Keratinocyte (primary cell): Measurements from ENCODE around the gene ADAMTSL5. TPM values are rescaled to one million over a fixed set of nuclear protein-coding genes. Genes with fewer than 3 reads are reported as not detected.

Experiments used
- DNase-seq: peaks from one replicate; pipeline ENCODE4 v3.0.0-alpha.2; 2011; ENCODE audit warnings: low read depth, missing footprints, low spot score
- FAIRE-seq: peaks from 2 replicates; lab custom pipeline; 2011; peaks lifted over from hg19 to GRCh38; lab: Jason Lieb, UNC
- H2AFZ ChIP-seq: 2 replicates; pipeline ENCODE4 v1.6.0; 2012; ENCODE audit warnings: low read length, control low read depth, inconsistent platforms; ENCODE audit not compliant: control insufficient read depth
- H3K27ac ChIP-seq: 2 replicates; pipeline ENCODE4 v1.5.1; 2011; ENCODE audit warnings: low read length; ENCODE audit not compliant: control insufficient read depth, insufficient read depth
- H3K27me3 ChIP-seq: 3 replicates; pipeline ENCODE4 v1.6.0; 2011; ENCODE audit warnings: low read length; ENCODE audit not compliant: control insufficient read depth, insufficient read depth; ENCODE audit errors: extremely low read depth
- H3K36me3 ChIP-seq, 2 experiments: 2 replicates in 1 of 2; 3 replicates in 1 of 2; pipeline ENCODE4 v1.5.1; 2011; ENCODE audit warnings: low read length in 2 of 2, mild to moderate bottlenecking in 1 of 2; ENCODE audit not compliant: control insufficient read depth in 2 of 2, insufficient read depth in 2 of 2; ENCODE audit errors: extremely low read depth in 1 of 2
- H3K4me1 ChIP-seq: 3 replicates; pipeline ENCODE4 v1.5.1; 2011; ENCODE audit warnings: low read length; ENCODE audit not compliant: control insufficient read depth, insufficient read depth; ENCODE audit errors: extremely low read depth
- H3K4me2 ChIP-seq: 3 replicates; pipeline ENCODE4 v1.6.0; 2011; ENCODE audit warnings: low read depth, low read length; ENCODE audit not compliant: control insufficient read depth, insufficient read depth; ENCODE audit errors: extremely low read depth
- H3K4me3 ChIP-seq, 3 experiments: fragments of 200-600 bp in 1 of 3; sonication (generic) in 1 of 3; 2 replicates in 2 of 3; 3 replicates in 1 of 3; pipeline ENCODE4 v1.5.1; 2011 to 2016; ENCODE audit warnings: low read length in 3 of 3, mild to moderate bottlenecking in 3 of 3, control low read depth in 2 of 3, inconsistent platforms in 1 of 3, low read depth in 1 of 3, mixed read lengths in 1 of 3, mixed run types in 1 of 3, moderate library complexity in 1 of 3; ENCODE audit not compliant: control insufficient read depth in 2 of 3, insufficient read depth in 2 of 3; ENCODE audit errors: extremely low read depth in 1 of 3
- H3K79me2 ChIP-seq: 2 replicates; pipeline ENCODE4 v1.6.0; 2012; ENCODE audit warnings: low read length; ENCODE audit not compliant: control insufficient read depth, insufficient read depth
- H3K9ac ChIP-seq: 3 replicates; pipeline ENCODE4 v1.6.0; 2011; ENCODE audit warnings: low read length; ENCODE audit not compliant: control insufficient read depth, insufficient read depth; ENCODE audit errors: extremely low read depth
- H3K9me1 ChIP-seq: 3 replicates; pipeline ENCODE4 v1.6.0; 2011; ENCODE audit warnings: low read length; ENCODE audit not compliant: control insufficient read depth, insufficient read depth; ENCODE audit errors: extremely low read depth
- H3K9me3 ChIP-seq: 2 replicates; pipeline ENCODE4 v1.5.1; 2012; ENCODE audit warnings: low read depth, low read length; ENCODE audit not compliant: control insufficient read depth
- H4K20me1 ChIP-seq: 3 replicates; pipeline ENCODE4 v1.6.0; 2011; ENCODE audit warnings: low read length; ENCODE audit not compliant: control insufficient read depth, insufficient read depth; ENCODE audit errors: extremely low read depth
- EZH2 ChIP-seq: IDR thresholded peaks from one replicate; pipeline ENCODE4 v1.6.1; 2012; ENCODE audit warnings: inconsistent platforms, mild to moderate bottlenecking, low read length, moderate library complexity
- dilution Hi-C: fragments of 300-500 bp; cut with MboI; formaldehyde crosslinking; loops from one replicate; pipeline ENCODE4 v1.7.0; 2020; ENCODE audit warnings: low sequenced_read_pairs; ENCODE audit not compliant: extremely low pct_ligation_motif_present
- polyA plus RNA-seq, 5 experiments: library from polyadenylated mRNA; depleted of rRNA in 3 of 5; stranded (reverse) in 3 of 5; stranded (forward) in 1 of 5; unstranded in 1 of 5; fragments of >200 nt; gene quantifications; 1 replicate in 1 of 5; 2 replicates in 3 of 5; 3 replicates in 1 of 5; pipeline versions ENCODE4 v1.2.1 to v1.2.3, GENCODE V29; 2011 to 2012; ENCODE audit warnings: missing spikeins in 2 of 5, low read depth in 1 of 5, low replicate concordance in 1 of 5
- TF ChIP-seq, protein P1 (sequence below), 3 experiments: IDR thresholded peaks in 1 of 3; conservative IDR thresholded peaks in 1 of 3; optimal IDR thresholded peaks in 1 of 3; 2 replicates in 2 of 3; 3 replicates in 1 of 3; pipeline versions ENCODE3 to v1.5.1; 2011; ENCODE audit warnings: low read length in 3 of 3, mild to moderate bottlenecking in 3 of 3, moderate library complexity in 2 of 3, control low read depth in 1 of 3, inconsistent platforms in 1 of 3; ENCODE audit not compliant: insufficient read depth in 2 of 3; ENCODE audit errors: extremely low read depth in 1 of 3

Gene ADAMTSL5
- polyA plus RNA-seq, 1 donor (not counting 4 experiments of a cell fraction or from before 2014, with no cell fraction given), result 4.2 TPM

DNA sequence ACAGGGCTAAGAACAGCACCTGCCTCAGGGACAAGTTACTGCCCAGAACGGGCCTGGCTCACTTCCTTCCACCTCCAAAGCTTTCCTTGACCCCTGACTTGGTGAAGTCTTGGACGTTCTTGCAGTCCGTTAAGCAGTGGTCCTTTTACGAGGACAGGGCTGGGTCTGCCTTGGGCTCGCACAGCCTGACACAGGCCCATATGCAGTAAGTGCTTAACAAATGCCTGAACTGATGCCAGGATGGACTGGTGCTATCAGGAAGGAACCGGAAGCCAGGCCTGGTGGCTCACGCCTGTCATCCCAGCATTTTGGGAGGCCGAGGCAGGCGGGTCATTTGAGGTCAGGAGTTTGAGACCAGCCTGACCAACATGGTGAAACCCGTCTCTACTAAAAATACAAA lies 9.2 kb upstream of the ADAMTSL5 start:
- H3K9me3 ChIP-seq, result no peaks in the 10 kb centered on the region
- FAIRE-seq, result no peak

DNA sequence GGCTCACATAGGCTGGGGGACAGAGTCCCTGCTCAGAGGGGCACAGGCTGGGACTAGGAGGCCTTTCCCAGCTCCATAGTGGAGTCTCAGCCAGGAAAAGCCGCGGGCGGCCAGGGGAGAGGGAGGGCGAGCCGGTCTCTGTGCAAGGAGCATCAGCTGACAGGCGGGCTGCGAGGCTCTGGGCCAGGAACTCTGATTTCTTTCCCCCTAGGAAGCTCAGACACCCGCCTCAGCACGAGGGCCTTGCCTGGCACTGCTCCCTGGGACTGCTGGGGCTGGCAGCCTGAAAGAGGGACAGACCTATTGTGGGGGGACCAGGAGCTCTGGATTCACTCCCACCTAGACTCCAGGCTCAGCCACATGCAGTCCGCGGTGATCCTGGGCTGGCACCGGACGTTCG lies 8.8 kb upstream of the ADAMTSL5 start:
- Histone ChIP-seq H3K36me3 (no peaks in the 10 kb centered on the region), H3K79me2 (no peaks in the 10 kb centered on the region), H3K4me3 (no peak overlapping the region), H4K20me1 (peaks cover 2% of the 10 kb centered on the region), H2AFZ (no peak overlapping the region), H3K27ac (no peak overlapping the region), H3K9me3 (no peaks in the 10 kb centered on the region), H3K9me1 (no peaks in the 10 kb centered on the region), H3K27me3 (peaks cover 37% of the 10 kb centered on the region), H3K4me2 (no peak overlapping the region), H3K9ac (no peak overlapping the region), H3K4me1 (no peaks in the 10 kb centered on the region)
- dilution Hi-C loops, result no loop called here
- TF ChIP-seq, protein P1, sequence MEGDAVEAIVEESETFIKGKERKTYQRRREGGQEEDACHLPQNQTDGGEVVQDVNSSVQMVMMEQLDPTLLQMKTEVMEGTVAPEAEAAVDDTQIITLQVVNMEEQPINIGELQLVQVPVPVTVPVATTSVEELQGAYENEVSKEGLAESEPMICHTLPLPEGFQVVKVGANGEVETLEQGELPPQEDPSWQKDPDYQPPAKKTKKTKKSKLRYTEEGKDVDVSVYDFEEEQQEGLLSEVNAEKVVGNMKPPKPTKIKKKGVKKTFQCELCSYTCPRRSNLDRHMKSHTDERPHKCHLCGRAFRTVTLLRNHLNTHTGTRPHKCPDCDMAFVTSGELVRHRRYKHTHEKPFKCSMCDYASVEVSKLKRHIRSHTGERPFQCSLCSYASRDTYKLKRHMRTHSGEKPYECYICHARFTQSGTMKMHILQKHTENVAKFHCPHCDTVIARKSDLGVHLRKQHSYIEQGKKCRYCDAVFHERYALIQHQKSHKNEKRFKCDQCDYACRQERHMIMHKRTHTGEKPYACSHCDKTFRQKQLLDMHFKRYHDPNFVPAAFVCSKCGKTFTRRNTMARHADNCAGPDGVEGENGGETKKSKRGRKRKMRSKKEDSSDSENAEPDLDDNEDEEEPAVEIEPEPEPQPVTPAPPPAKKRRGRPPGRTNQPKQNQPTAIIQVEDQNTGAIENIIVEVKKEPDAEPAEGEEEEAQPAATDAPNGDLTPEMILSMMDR (optimal IDR thresholded peaks at IDR 0.05 in 1 of 3, IDR thresholded peaks at IDR 0.05 in 1 of 3, conservative IDR thresholded peaks at IDR 0.05 in 1 of 3; ENCODE audit: extremely low read depth in 1 of 3, insufficient read depth in 2 of 3, low read length in 3 of 3), result no peak
- no peak for TF ChIP-seq EZH2
- FAIRE-seq, result no peak
- no peak for DNase-seq

More for the DNA sequence above, 9.2 kb upstream of the ADAMTSL5 start:
- H3K9me1 ChIP-seq, result no peaks in the 10 kb centered on the region
- H3K9ac ChIP-seq, result no peak overlapping the region
- dilution Hi-C loops, result no loop called here
- H3K27ac ChIP-seq, result no peak overlapping the region
- H3K4me1 ChIP-seq, result no peaks in the 10 kb centered on the region
- H2AFZ ChIP-seq, result no peak overlapping the region
- TF ChIP-seq EZH2, result no peak
- TF ChIP-seq, protein P1 (optimal IDR thresholded peaks at IDR 0.05 in 1 of 3, IDR thresholded peaks at IDR 0.05 in 1 of 3, conservative IDR thresholded peaks at IDR 0.05 in 1 of 3; ENCODE audit: extremely low read depth in 1 of 3, insufficient read depth in 2 of 3, low read length in 3 of 3), result no peak
- peaks cover 37% of the 10 kb centered on the region for H3K27me3 ChIP-seq
- no peak overlapping the region for H3K4me2 ChIP-seq
- H3K36me3 ChIP-seq, result no peaks in the 10 kb centered on the region
- no peak overlapping the region for H3K4me3 ChIP-seq
- peaks cover 2% of the 10 kb centered on the region for H4K20me1 ChIP-seq
- H3K79me2 ChIP-seq, result no peaks in the 10 kb centered on the region
- no peak for DNase-seq
